ENCODE results near the gene ADORA2B. TPM values are rescaled to one million over a fixed set of nuclear protein-coding genes. Genes with fewer than 3 reads are reported as not detected.

The ADORA2B gene
- total RNA-seq, 1 donor from 2014 or later = 7.1 TPM

GRCh38 chr17:15971098-15971678, 26.3 kb downstream of the ADORA2B start:
- Histone ChIP-seq H3K27ac (no peak overlapping the region), H3K4me1 (peaks cover 11% of the 10 kb centered on the region), H3K27me3 (no peaks in the 10 kb centered on the region), H3K36me3 (peaks cover 10% of the 10 kb centered on the region), H3K4me3 (no peak overlapping the region), H3K9me3 (no peaks in the 10 kb centered on the region)
- no peak for ATAC-seq
- TF ChIP-seq CTCF (IDR thresholded peaks at IDR 0.05) = no peak
- intact Hi-C loops (cut with DNase I) = no loop called here
- DNase-seq = no peak

DNA sequence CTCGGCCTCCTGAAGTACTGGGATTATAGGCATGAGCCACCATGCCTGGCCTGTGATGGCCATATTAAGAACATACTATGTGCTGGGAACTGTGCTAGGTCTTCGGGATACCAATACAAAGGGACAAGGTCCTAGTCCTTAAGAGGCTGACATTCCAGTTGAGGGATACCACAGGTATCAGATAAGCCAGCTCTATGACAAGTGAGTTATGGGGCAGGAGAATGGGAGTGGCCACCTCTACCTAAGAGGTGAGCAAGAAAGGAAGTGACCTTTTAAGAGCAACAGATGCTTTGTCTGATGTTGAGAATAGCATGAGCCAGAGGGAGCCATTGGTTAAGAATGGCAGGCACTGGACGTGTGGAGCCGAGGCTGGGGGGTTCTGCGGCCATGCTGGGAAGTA, 27.0 kb downstream of the ADORA2B start:
- ATAC-seq (no peak), DNase-seq (no peak)
- Histone ChIP-seq H3K27me3 (no peaks in the 10 kb centered on the region), H3K4me1 (peaks cover 6% of the 10 kb centered on the region), H3K4me3 (no peak overlapping the region), H3K27ac (no peak overlapping the region), H3K9me3 (no peaks in the 10 kb centered on the region), H3K36me3 (peaks cover 15% of the 10 kb centered on the region)
- TF ChIP-seq CTCF (IDR thresholded peaks at IDR 0.05) = no peak
- intact Hi-C loops (cut with DNase I) = no loop called here

GRCh38 chr17:15972497-15972951, 27.6 kb downstream of the ADORA2B start:
- no peak for TF ChIP-seq CTCF (IDR thresholded peaks at IDR 0.05)
- peak; percentile 56 for ATAC-seq
- peaks cover 2% of the 10 kb centered on the region for H3K4me1 ChIP-seq
- H3K9me3 ChIP-seq = no peaks in the 10 kb centered on the region
- no peak for DNase-seq
- intact Hi-C loops (cut with DNase I) = no loop called here
- no peak overlapping the region for H3K4me3 ChIP-seq
- peaks cover 21% of the 10 kb centered on the region for H3K36me3 ChIP-seq
- no peak overlapping the region for H3K27ac ChIP-seq
- no peaks in the 10 kb centered on the region for H3K27me3 ChIP-seq

- H3K27me3 ChIP-seq = no peaks in the 10 kb centered on the region
- no peak overlapping the region for H3K27ac ChIP-seq
- intact Hi-C loops (cut with DNase I) = no loop called here
- ATAC-seq (no peak), DNase-seq (no peak)
- no peak for TF ChIP-seq CTCF (IDR thresholded peaks at IDR 0.05)
- H3K9me3 ChIP-seq = no peaks in the 10 kb centered on the region
- no peaks in the 10 kb centered on the region for H3K4me1 ChIP-seq
- H3K4me3 ChIP-seq = no peak overlapping the region
- peaks cover 26% of the 10 kb centered on the region for H3K36me3 ChIP-seq
These were observed 28.1 kb downstream of the ADORA2B start for GRCh38 chr17:15973016-15973415.

DNA sequence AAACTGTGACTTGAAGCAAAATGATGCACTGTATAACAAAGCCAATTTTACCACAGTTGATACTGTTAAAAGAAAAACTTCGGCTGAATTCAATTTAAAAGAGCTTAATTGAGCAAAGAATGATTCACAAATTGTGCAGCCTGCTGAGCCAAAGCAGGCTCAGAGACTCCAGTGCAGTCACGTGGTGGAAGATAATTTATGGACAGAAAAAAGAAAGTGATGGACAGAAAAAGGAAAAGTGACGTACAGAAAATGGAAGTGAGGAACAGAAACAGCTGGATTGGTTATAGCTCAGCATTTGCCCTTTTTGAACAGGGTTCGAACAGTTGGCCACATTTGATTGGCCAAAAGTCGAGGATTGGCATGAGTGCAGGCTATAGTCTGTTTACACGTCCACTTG, 28.9 kb downstream of the ADORA2B start:
- no peaks in the 10 kb centered on the region for H3K9me3 ChIP-seq
- DNase-seq (no peak), ATAC-seq (no peak)
- H3K27me3 ChIP-seq = no peaks in the 10 kb centered on the region
- no peak overlapping the region for H3K4me3 ChIP-seq
- no peaks in the 10 kb centered on the region for H3K4me1 ChIP-seq
- no peak for TF ChIP-seq CTCF (IDR thresholded peaks at IDR 0.05)
- H3K27ac ChIP-seq = no peak overlapping the region
- intact Hi-C loops (cut with DNase I) = no loop called here
- H3K36me3 ChIP-seq = peaks cover 27% of the 10 kb centered on the region

DNA sequence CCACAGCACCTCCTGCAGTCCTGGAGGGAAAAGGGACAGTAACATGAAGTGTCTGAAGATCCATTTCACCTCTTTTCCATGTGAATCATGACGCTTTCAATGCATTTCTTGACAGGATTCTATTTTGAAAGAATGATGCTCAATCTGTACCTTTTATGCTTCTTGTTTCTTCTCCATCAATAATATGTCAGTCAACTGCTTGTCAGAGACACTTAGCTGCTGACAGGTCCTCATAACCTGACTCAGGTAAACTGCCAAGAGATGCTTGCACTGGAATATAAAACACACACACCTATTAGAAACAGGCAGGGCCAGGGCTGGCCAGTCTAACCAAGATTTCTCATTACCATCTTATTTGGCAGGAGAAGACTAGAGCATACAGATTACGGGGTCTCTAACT, 33.0 kb downstream of the ADORA2B start:
- H3K27ac ChIP-seq = no peak overlapping the region
- no peak overlapping the region for H3K4me3 ChIP-seq
- no peaks in the 10 kb centered on the region for H3K4me1 ChIP-seq
- no peak for TF ChIP-seq CTCF (IDR thresholded peaks at IDR 0.05)
- intact Hi-C loops (cut with DNase I) = no loop called here
- no peaks in the 10 kb centered on the region for H3K9me3 ChIP-seq
- ATAC-seq (no peak), DNase-seq (no peak)
- H3K27me3 ChIP-seq = no peaks in the 10 kb centered on the region
- peaks cover 55% of the 10 kb centered on the region for H3K36me3 ChIP-seq
